GM23338 (cell line): ENCODE data around the gene TEN1. TPM values are rescaled to one million over a fixed set of nuclear protein-coding genes. Genes with fewer than 3 reads are reported as not detected.

ENCODE experiments used
- ATAC-seq: fragments of 200-7000 bp; cut with Tn5 transposase; 3 replicates; pipeline ENCODE4 v1.9.1; 2020
- DNase-seq: peaks from one replicate; pipeline ENCODE4 v3.0.0-alpha.2; 2015; ENCODE audit warnings: low spot score
- H2AFZ ChIP-seq: fragments of 200-600 bp; sonication (generic); 2 replicates; pipeline ENCODE4 v1.8.0; 2016; ENCODE audit warnings: antibody characterized with exemption, mild to moderate bottlenecking, moderate library complexity
- H3F3A ChIP-seq: fragments of 200-600 bp; sonication (generic); replicated peaks from 2 replicates; pipeline ENCODE4 v1.8.0; 2017; ENCODE audit warnings: antibody characterized with exemption, mixed run types, low read depth
- H3K27ac ChIP-seq: fragments of 200-600 bp; sonication (generic); 2 replicates; pipeline ENCODE4 v1.6.1; 2016; ENCODE audit warnings: low read depth
- H3K27me3 ChIP-seq: fragments of 200-600 bp; sonication (generic); 2 replicates; pipeline ENCODE4 v1.8.0; 2016; ENCODE audit warnings: mild to moderate bottlenecking, mixed run types, moderate library complexity; ENCODE audit not compliant: insufficient read depth
- H3K36me3 ChIP-seq: fragments of 200-600 bp; sonication (generic); 2 replicates; pipeline ENCODE4 v1.8.0; 2016; ENCODE audit warnings: mild to moderate bottlenecking; ENCODE audit not compliant: insufficient read depth
- H3K4me1 ChIP-seq: fragments of 200-600 bp; sonication (generic); 2 replicates; pipeline ENCODE4 v1.8.0; 2016; ENCODE audit warnings: mild to moderate bottlenecking, moderate library complexity; ENCODE audit not compliant: insufficient read depth
- H3K4me2 ChIP-seq: fragments of 200-600 bp; sonication (generic); 2 replicates; pipeline ENCODE4 v1.7.1; 2017; ENCODE audit warnings: mixed run types
- H3K4me3 ChIP-seq: fragments of 200-600 bp; sonication (generic); 2 replicates; pipeline ENCODE4 v1.6.1; 2016; ENCODE audit warnings: mixed run types
- H3K79me2 ChIP-seq: fragments of 200-600 bp; sonication (generic); replicated peaks from 2 replicates; pipeline ENCODE4 v1.8.0; 2017; ENCODE audit warnings: mild to moderate bottlenecking; ENCODE audit not compliant: insufficient read depth
- H3K9me2 ChIP-seq: fragments of 200-600 bp; sonication (generic); 2 replicates; pipeline ENCODE4 v1.8.0; 2017; ENCODE audit not compliant: insufficient read depth
- H4K20me1 ChIP-seq: fragments of 200-600 bp; sonication (generic); replicated peaks from 2 replicates; pipeline ENCODE4 v1.8.0; 2017; ENCODE audit warnings: mild to moderate bottlenecking; ENCODE audit not compliant: insufficient read depth
- H3K27ac Mint-ChIP-seq: 2 replicates; pipeline ENCODE4 v1.8.0; 2020; ENCODE audit warnings: inconsistent platforms, mild to moderate bottlenecking, moderate library complexity, mixed read lengths
- H3K27me3 Mint-ChIP-seq: 3 replicates; pipeline ENCODE4 v1.8.0; 2022; ENCODE audit warnings: low read depth, mild to moderate bottlenecking, moderate library complexity, mixed read lengths, inconsistent platforms; ENCODE audit not compliant: insufficient read depth, poor library complexity
- H3K36me3 Mint-ChIP-seq: 3 replicates; pipeline ENCODE4 v1.8.0; 2021; ENCODE audit warnings: low read depth, mild to moderate bottlenecking, inconsistent platforms, moderate library complexity, mixed read lengths
- H3K4me1 Mint-ChIP-seq: 3 replicates; pipeline ENCODE4 v1.8.0; 2020; ENCODE audit warnings: mild to moderate bottlenecking, inconsistent platforms, mixed read lengths
- H3K4me3 Mint-ChIP-seq: 3 replicates; pipeline ENCODE4 v1.8.0; 2021; ENCODE audit warnings: moderate library complexity, mild to moderate bottlenecking, inconsistent platforms, mixed read lengths
- H3K9me3 Mint-ChIP-seq: 3 replicates; pipeline ENCODE4 v1.8.0; 2020; ENCODE audit warnings: moderate library complexity, mild to moderate bottlenecking, inconsistent platforms, mixed read lengths
- CREB1 ChIP-seq: fragments of 250-450 bp; sonication (Bioruptor Pico); IDR thresholded peaks from 2 replicates; pipeline ENCODE4 v1.5.0; 2020; ENCODE audit warnings: low read depth, mild to moderate bottlenecking, moderate library complexity
- EZH2 ChIP-seq: fragments of 200-600 bp; sonication (generic); IDR thresholded peaks from one replicate; pipeline ENCODE4 v1.8.0; 2017; ENCODE audit warnings: antibody characterized with exemption, mild to moderate bottlenecking, low read depth; ENCODE audit not compliant: unreplicated experiment
- NANOG ChIP-seq: IDR thresholded peaks from 2 replicates; pipeline ENCODE4 v1.6.1; 2016; ENCODE audit warnings: antibody characterized with exemption, borderline replicate concordance
- POLR2AphosphoS5 ChIP-seq: IDR thresholded peaks from 2 replicates; pipeline ENCODE4 v1.6.1; 2016; ENCODE audit warnings: antibody characterized with exemption, low read depth
- STAT1 ChIP-seq: IDR thresholded peaks from one replicate; pipeline ENCODE4 v1.6.1; 2016; ENCODE audit warnings: antibody characterized with exemption; ENCODE audit not compliant: unreplicated experiment
- ZNF114 ChIP-seq: fragments of 250-450 bp; sonication (Bioruptor Pico); IDR thresholded peaks from 2 replicates; pipeline ENCODE4 v1.5.0; 2020; ENCODE audit warnings: mild to moderate bottlenecking, moderate library complexity
- ZNF331 ChIP-seq: fragments of 250-450 bp; sonication (Bioruptor Pico); IDR thresholded peaks from 2 replicates; pipeline ENCODE4 v1.5.0; 2020; ENCODE audit warnings: low read depth, mild to moderate bottlenecking, moderate library complexity
- polyA plus RNA-seq: library from polyadenylated mRNA; unstranded; fragments of >200 nt; fragmentation: Nextera tagmentation; extraction: Ambion mirVana; gene quantifications from 2 replicates; pipeline ENCODE4 v1.2.1, GENCODE V29; 2016
- total RNA-seq: library from RNA; depleted of rRNA; stranded (reverse); fragments of >200 nt; shearing (Covaris generic); gene quantifications from 2 replicates; pipeline ENCODE4 v1.2.3, GENCODE V29; 2014
- TF ChIP-seq, protein P1 (sequence below): IDR thresholded peaks from one replicate; pipeline ENCODE4 v1.6.1; 2018; ENCODE audit warnings: antibody characterized with exemption; ENCODE audit not compliant: unreplicated experiment
- TF ChIP-seq, protein P2 (sequence below): fragments of 250-450 bp; sonication (Bioruptor Pico); IDR thresholded peaks from 2 replicates; pipeline ENCODE4 v1.5.0; 2020; ENCODE audit warnings: mild to moderate bottlenecking, moderate library complexity
- TF ChIP-seq, protein P3 (sequence below): IDR thresholded peaks from 2 replicates; pipeline ENCODE4 v1.6.1; 2016; ENCODE audit warnings: antibody characterized with exemption

The TEN1 gene
- total and polyA plus RNA-seq, 2 experiments from 2014 or later = 11.3 to 14.1 TPM

DNA sequence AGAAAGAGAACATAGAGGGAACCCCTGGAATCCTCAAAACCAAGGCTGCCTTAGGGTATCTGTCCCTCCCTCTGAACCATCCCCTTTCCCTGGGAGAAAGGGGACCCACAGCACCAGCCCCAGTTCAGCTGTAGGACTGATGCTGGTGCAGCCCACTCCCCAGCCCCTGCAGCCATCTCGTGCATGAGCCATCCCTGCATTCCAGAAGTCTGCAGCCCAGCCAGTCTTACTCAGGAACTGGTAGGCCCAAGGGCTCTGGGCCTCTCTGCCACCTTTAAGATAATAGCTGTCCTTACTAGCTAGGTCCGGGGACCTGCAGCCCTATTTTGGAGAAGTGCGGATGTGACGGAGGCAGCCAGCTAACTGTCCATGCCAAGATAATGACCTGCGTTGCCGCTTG is 54.1 kb downstream of the TEN1 start:
- no peak overlapping the region for H2AFZ ChIP-seq
- Mint-ChIP-seq H3K9me3 (no peaks in the 10 kb centered on the region), H3K36me3 (peaks cover 1% of the 10 kb centered on the region; the same call in 2 of the 3 replicates), H3K27ac (no peak overlapping the region), H3K4me3 (no peak overlapping the region), H3K27me3 (peaks cover 14% of the 10 kb centered on the region), H3K4me1 (peaks cover 23% of the 10 kb centered on the region)
- H3K27me3 ChIP-seq = no peaks in the 10 kb centered on the region
- peaks cover 15% of the 10 kb centered on the region for H3F3A ChIP-seq
- TF ChIP-seq NANOG (no peak), ZNF331 (no peak), EZH2 (no peak), CREB1 (CRISPR knock-in tag) (no peak), STAT1 (no peak), POLR2AphosphoS5 (no peak), ZNF114 (CRISPR knock-in tag) (no peak)
- TF ChIP-seq, protein P1, sequence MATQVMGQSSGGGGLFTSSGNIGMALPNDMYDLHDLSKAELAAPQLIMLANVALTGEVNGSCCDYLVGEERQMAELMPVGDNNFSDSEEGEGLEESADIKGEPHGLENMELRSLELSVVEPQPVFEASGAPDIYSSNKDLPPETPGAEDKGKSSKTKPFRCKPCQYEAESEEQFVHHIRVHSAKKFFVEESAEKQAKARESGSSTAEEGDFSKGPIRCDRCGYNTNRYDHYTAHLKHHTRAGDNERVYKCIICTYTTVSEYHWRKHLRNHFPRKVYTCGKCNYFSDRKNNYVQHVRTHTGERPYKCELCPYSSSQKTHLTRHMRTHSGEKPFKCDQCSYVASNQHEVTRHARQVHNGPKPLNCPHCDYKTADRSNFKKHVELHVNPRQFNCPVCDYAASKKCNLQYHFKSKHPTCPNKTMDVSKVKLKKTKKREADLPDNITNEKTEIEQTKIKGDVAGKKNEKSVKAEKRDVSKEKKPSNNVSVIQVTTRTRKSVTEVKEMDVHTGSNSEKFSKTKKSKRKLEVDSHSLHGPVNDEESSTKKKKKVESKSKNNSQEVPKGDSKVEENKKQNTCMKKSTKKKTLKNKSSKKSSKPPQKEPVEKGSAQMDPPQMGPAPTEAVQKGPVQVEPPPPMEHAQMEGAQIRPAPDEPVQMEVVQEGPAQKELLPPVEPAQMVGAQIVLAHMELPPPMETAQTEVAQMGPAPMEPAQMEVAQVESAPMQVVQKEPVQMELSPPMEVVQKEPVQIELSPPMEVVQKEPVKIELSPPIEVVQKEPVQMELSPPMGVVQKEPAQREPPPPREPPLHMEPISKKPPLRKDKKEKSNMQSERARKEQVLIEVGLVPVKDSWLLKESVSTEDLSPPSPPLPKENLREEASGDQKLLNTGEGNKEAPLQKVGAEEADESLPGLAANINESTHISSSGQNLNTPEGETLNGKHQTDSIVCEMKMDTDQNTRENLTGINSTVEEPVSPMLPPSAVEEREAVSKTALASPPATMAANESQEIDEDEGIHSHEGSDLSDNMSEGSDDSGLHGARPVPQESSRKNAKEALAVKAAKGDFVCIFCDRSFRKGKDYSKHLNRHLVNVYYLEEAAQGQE = no peak
- TF ChIP-seq, protein P2, sequence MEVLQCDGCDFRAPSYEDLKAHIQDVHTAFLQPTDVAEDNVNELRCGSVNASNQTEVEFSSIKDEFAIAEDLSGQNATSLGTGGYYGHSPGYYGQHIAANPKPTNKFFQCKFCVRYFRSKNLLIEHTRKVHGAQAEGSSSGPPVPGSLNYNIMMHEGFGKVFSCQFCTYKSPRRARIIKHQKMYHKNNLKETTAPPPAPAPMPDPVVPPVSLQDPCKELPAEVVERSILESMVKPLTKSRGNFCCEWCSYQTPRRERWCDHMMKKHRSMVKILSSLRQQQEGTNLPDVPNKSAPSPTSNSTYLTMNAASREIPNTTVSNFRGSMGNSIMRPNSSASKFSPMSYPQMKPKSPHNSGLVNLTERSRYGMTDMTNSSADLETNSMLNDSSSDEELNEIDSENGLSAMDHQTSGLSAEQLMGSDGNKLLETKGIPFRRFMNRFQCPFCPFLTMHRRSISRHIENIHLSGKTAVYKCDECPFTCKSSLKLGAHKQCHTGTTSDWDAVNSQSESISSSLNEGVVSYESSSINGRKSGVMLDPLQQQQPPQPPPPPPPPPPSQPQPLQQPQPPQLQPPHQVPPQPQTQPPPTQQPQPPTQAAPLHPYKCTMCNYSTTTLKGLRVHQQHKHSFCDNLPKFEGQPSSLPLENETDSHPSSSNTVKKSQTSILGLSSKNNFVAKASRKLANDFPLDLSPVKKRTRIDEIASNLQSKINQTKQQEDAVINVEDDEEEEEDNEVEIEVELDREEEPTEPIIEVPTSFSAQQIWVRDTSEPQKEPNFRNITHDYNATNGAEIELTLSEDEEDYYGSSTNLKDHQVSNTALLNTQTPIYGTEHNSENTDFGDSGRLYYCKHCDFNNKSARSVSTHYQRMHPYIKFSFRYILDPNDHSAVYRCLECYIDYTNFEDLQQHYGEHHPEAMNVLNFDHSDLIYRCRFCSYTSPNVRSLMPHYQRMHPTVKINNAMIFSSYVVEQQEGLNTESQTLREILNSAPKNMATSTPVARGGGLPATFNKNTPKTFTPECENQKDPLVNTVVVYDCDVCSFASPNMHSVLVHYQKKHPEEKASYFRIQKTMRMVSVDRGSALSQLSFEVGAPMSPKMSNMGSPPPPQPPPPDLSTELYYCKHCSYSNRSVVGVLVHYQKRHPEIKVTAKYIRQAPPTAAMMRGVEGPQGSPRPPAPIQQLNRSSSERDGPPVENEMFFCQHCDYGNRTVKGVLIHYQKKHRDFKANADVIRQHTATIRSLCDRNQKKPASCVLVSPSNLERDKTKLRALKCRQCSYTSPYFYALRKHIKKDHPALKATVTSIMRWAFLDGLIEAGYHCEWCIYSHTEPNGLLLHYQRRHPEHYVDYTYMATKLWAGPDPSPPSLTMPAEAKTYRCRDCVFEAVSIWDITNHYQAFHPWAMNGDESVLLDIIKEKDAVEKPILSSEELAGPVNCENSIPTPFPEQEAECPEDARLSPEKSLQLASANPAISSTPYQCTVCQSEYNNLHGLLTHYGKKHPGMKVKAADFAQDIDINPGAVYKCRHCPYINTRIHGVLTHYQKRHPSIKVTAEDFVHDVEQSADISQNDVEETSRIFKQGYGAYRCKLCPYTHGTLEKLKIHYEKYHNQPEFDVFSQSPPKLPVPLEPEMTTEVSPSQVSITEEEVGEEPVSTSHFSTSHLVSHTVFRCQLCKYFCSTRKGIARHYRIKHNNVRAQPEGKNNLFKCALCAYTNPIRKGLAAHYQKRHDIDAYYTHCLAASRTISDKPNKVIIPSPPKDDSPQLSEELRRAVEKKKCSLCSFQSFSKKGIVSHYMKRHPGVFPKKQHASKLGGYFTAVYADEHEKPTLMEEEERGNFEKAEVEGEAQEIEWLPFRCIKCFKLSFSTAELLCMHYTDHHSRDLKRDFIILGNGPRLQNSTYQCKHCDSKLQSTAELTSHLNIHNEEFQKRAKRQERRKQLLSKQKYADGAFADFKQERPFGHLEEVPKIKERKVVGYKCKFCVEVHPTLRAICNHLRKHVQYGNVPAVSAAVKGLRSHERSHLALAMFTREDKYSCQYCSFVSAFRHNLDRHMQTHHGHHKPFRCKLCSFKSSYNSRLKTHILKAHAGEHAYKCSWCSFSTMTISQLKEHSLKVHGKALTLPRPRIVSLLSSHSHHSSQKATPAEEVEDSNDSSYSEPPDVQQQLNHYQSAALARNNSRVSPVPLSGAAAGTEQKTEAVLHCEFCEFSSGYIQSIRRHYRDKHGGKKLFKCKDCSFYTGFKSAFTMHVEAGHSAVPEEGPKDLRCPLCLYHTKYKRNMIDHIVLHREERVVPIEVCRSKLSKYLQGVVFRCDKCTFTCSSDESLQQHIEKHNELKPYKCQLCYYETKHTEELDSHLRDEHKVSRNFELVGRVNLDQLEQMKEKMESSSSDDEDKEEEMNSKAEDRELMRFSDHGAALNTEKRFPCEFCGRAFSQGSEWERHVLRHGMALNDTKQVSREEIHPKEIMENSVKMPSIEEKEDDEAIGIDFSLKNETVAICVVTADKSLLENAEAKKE = no peak
- TF ChIP-seq, protein P3, sequence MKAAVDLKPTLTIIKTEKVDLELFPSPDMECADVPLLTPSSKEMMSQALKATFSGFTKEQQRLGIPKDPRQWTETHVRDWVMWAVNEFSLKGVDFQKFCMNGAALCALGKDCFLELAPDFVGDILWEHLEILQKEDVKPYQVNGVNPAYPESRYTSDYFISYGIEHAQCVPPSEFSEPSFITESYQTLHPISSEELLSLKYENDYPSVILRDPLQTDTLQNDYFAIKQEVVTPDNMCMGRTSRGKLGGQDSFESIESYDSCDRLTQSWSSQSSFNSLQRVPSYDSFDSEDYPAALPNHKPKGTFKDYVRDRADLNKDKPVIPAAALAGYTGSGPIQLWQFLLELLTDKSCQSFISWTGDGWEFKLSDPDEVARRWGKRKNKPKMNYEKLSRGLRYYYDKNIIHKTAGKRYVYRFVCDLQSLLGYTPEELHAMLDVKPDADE = no peak
- DNase-seq (no peak), ATAC-seq (no peak)
- no peaks in the 10 kb centered on the region; the same call in 1 of the 2 replicates for H4K20me1 ChIP-seq
- H3K4me1 ChIP-seq = peaks cover 22% of the 10 kb centered on the region
- H3K4me2 ChIP-seq = no peak overlapping the region
- H3K36me3 ChIP-seq = no peaks in the 10 kb centered on the region
- H3K9me2 ChIP-seq = no peaks in the 10 kb centered on the region
- no peak overlapping the region for H3K27ac ChIP-seq
- no peaks in the 10 kb centered on the region for H3K79me2 ChIP-seq
- no peak overlapping the region for H3K4me3 ChIP-seq
